Natural killer cell (primary cell): ENCODE measurements around the gene TIMM23. TPM values are rescaled to one million over a fixed set of nuclear protein-coding genes. Genes with fewer than 3 reads are reported as not detected.

Experiments
- ATAC-seq, 3 donors: fragments of 150-1000 bp in 2 of 3; fragments of 200-7000 bp in 1 of 3; cut with Tn5 transposase; 1 replicate in 1 of 3; 2 replicates in 2 of 3; pipeline ENCODE4 v1.10.0; 2021; ENCODE audit warnings: mild to moderate bottlenecking in 2 of 3, moderate library complexity in 2 of 3
- DNase-seq, 2 donors: peaks; one replicate each; pipeline versions ENCODE4 v3.0.0 to v3.0.0-alpha.2; 2013 to 2021; ENCODE audit warnings: mixed read lengths in 1 of 2
- H3K27ac ChIP-seq: one replicate; pipeline ENCODE4 v1.5.1; 2013; ENCODE audit warnings: mild to moderate bottlenecking, low read length
- H3K27me3 ChIP-seq: one replicate; pipeline ENCODE4 v1.6.1; 2013; ENCODE audit warnings: low read length; ENCODE audit not compliant: control insufficient read depth, insufficient read depth
- H3K36me3 ChIP-seq: one replicate; pipeline ENCODE4 v1.6.1; 2013; ENCODE audit warnings: low read length; ENCODE audit not compliant: control insufficient read depth, insufficient read depth
- H3K4me1 ChIP-seq: one replicate; pipeline ENCODE4 v1.6.1; 2013; ENCODE audit warnings: low read length; ENCODE audit not compliant: control insufficient read depth, insufficient read depth
- H3K4me3 ChIP-seq: one replicate; pipeline ENCODE4 v1.5.1; 2013; ENCODE audit warnings: low read length
- H3K9me3 ChIP-seq: one replicate; pipeline ENCODE4 v1.6.1; 2013; ENCODE audit warnings: low read length; ENCODE audit not compliant: control insufficient read depth, insufficient read depth
- H3K27ac Mint-ChIP-seq, 2 donors: one replicate each; pipeline ENCODE4 v1.8.0; 2022; ENCODE audit warnings: mild to moderate bottlenecking in 2 of 2, mixed read lengths in 2 of 2, moderate library complexity in 1 of 2
- H3K27me3 Mint-ChIP-seq, 2 donors: one replicate each; pipeline ENCODE4 v1.8.0; 2022; ENCODE audit warnings: low read depth in 2 of 2, mixed read lengths in 2 of 2
- H3K36me3 Mint-ChIP-seq: one replicate; pipeline ENCODE4 v1.8.0; 2022; ENCODE audit warnings: mixed read lengths
- H3K4me1 Mint-ChIP-seq, 2 donors: one replicate each; pipeline ENCODE4 v1.8.0; 2022; ENCODE audit warnings: mixed read lengths in 2 of 2
- H3K4me3 Mint-ChIP-seq: one replicate; pipeline ENCODE4 v1.8.0; 2022; ENCODE audit warnings: mild to moderate bottlenecking, moderate library complexity, mixed read lengths
- H3K9me3 Mint-ChIP-seq, 2 donors: one replicate each; pipeline ENCODE4 v1.8.0; 2022; ENCODE audit warnings: mixed read lengths in 2 of 2
- CTCF ChIP-seq: fragments of 200-600 bp; IDR thresholded peaks from one replicate; pipeline ENCODE4 v1.8.0; 2022; ENCODE audit warnings: antibody characterized with exemption
- WGBS: methylation state at CpG from one replicate; pipeline ENCODE4 v1.1.7; 2013; ENCODE audit warnings: missing lambda C conversion rate; ENCODE audit not compliant: insufficient coverage; 5-methylcytosine and 5-hydroxymethylcytosine counted together
- intact Hi-C: fragments of 100-400 bp; cut with micrococcal nuclease; formaldehyde crosslinking; loops from one replicate; pipeline ENCODE4 v1.14.2; 2022
- total RNA-seq, 4 donors: library from RNA; stranded (reverse); fragments of 120-200 nt in 1 of 4; gene quantifications; one replicate each; pipeline versions ENCODE4 v1.2.3 to v1.2.4, GENCODE V29; 2013 to 2022

TIMM23 gene
- total RNA-seq, 3 donors from 2014 or later (not counting 1 experiment from before 2014, with no cell fraction given), result 26.9 to 31.5 (median 27.3) TPM

GRCh38 chr10:46020344-46020657, 48.0 kb downstream of the TIMM23 start:
- peaks cover 74 to 82% of the 10 kb centered on the region in 2 donors for H3K4me1 Mint-ChIP-seq
- no peaks in the 10 kb centered on the region for H3K9me3 Mint-ChIP-seq
- Histone ChIP-seq H3K9me3 (no peaks in the 10 kb centered on the region), H3K4me3 (no peak overlapping the region), H3K27me3 (no peaks in the 10 kb centered on the region), H3K27ac (peak overlapping the region; percentile 52), H3K36me3 (peaks cover 16% of the 10 kb centered on the region), H3K4me1 (peaks cover 31% of the 10 kb centered on the region)
- H3K36me3 Mint-ChIP-seq, result no peaks in the 10 kb centered on the region
- DNase-seq (no peak), ATAC-seq (no peak)
- peak overlapping the region; percentile 70 for H3K4me3 Mint-ChIP-seq
- WGBS, result 79% methylated on average over 2 of the region's 3 CpGs
- no peaks in the 10 kb centered on the region for H3K27me3 Mint-ChIP-seq
- no peak for TF ChIP-seq CTCF
- H3K27ac Mint-ChIP-seq, result peak overlapping the region; percentile 78 to 84
- intact Hi-C loops, result no loop called here

GRCh38 chr10:46022978-46023702, 50.9 kb downstream of the TIMM23 start:
- peak overlapping the region; percentile 63 for H3K4me3 ChIP-seq
- peak overlapping the region; percentile 94 for H3K4me3 Mint-ChIP-seq

GRCh38 chr10:46024948-46025347, 52.7 kb downstream of the TIMM23 start:
- H3K27ac ChIP-seq, result no peak overlapping the region
- no peak for TF ChIP-seq CTCF
- no peak overlapping the region for H3K4me3 ChIP-seq
- H3K9me3 Mint-ChIP-seq, result no peaks in the 10 kb centered on the region
- no peaks in the 10 kb centered on the region for H3K27me3 Mint-ChIP-seq
- peak overlapping the region; percentile 72 to 86 for H3K27ac Mint-ChIP-seq
- ATAC-seq (no peak), DNase-seq (no peak)
- peaks cover 27% of the 10 kb centered on the region for H3K4me1 ChIP-seq
- H3K4me3 Mint-ChIP-seq, result peak overlapping the region; percentile 45
- no peaks in the 10 kb centered on the region for H3K27me3 ChIP-seq
- H3K9me3 ChIP-seq, result no peaks in the 10 kb centered on the region
- peaks cover 80 to 89% of the 10 kb centered on the region in 2 donors for H3K4me1 Mint-ChIP-seq
- peaks cover 4% of the 10 kb centered on the region for H3K36me3 ChIP-seq
- intact Hi-C loops, result loop anchor here (5.0 kb wide), 2 partner anchors 53 to 558 kb away; partner anchors contain the start of gene TIMM23
- no peaks in the 10 kb centered on the region for H3K36me3 Mint-ChIP-seq

More at GRCh38 chr10:46022978-46023702, 50.9 kb downstream of the TIMM23 start:
- Histone ChIP-seq H3K27me3 (no peaks in the 10 kb centered on the region), H3K9me3 (no peaks in the 10 kb centered on the region), H3K27ac (peak overlapping the region; percentile 70), H3K4me1 (peaks cover 29% of the 10 kb centered on the region), H3K36me3 (peaks cover 4% of the 10 kb centered on the region)
- peak; percentile 97 to 98 (median 97) for ATAC-seq
- WGBS, result 3% methylated on average over 49 of the region's 49 CpGs
- Mint-ChIP-seq H3K4me1 (peaks cover 80 to 90% of the 10 kb centered on the region in 2 donors), H3K9me3 (no peaks in the 10 kb centered on the region), H3K27me3 (no peaks in the 10 kb centered on the region), H3K36me3 (no peaks in the 10 kb centered on the region), H3K27ac (peak overlapping the region; percentile 72 to 86)
- peak; percentile 79 to 88 for DNase-seq
- intact Hi-C loops, result no loop called here
- TF ChIP-seq CTCF, result no peak
